NCI-H510A treated with DMSO at 0.1 percent for 48 hours (cell line): Measurements from ENCODE around the gene KLRG1.
A peak's percentile ranks its signal among the peaks of the same experiment; 100 is the strongest.

ENCODE experiments used
- DNase-seq: peaks from one replicate; lab custom pipeline; 2025; lab: John Stamatoyannopoulos, UW

The KLRG1 gene

GRCh38 chr12:8985213-8985754 is 4.1 kb upstream of the KLRG1 start:
- no peak for DNase-seq

DNA sequence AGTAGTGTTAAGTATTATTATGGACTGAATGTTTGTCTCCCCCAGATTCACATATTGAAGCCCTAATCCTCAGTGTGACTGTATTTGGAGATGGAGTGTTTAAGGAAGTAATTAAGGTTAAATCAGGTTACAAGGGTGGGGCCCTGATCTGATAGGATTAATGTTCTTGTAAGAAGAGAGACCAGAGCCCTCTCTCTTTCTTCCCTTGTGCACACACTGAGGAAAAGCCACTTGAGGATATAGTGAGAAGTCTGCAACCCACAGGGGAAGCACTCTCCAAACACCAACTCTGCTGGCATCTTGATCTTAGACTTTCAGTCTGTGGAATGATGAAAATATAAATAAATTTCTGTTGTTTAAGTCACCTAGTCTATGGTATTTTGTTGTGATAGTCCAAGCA is 2.2 kb upstream of the KLRG1 start:
- no peak for DNase-seq

DNA sequence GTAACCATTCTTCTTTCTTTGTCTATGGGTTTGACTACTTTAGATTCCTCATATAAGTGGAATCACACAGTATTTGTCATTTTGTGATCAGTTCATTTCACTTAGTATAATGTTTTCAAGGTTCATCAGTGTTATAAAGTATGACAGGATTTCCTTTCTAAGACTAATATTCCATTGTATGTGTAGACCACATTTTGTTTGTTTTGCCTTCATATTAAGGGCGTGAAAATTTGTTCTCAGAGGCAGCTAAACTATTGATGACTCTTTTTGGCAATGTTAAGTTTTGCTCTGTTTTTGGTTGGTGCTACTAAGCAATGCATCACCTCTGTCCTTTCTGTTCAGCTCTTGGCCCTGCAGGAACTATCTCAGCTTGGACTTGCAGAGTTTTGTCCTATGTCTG is 1.7 kb upstream of the KLRG1 start:
- DNase-seq, result no peak

DNA sequence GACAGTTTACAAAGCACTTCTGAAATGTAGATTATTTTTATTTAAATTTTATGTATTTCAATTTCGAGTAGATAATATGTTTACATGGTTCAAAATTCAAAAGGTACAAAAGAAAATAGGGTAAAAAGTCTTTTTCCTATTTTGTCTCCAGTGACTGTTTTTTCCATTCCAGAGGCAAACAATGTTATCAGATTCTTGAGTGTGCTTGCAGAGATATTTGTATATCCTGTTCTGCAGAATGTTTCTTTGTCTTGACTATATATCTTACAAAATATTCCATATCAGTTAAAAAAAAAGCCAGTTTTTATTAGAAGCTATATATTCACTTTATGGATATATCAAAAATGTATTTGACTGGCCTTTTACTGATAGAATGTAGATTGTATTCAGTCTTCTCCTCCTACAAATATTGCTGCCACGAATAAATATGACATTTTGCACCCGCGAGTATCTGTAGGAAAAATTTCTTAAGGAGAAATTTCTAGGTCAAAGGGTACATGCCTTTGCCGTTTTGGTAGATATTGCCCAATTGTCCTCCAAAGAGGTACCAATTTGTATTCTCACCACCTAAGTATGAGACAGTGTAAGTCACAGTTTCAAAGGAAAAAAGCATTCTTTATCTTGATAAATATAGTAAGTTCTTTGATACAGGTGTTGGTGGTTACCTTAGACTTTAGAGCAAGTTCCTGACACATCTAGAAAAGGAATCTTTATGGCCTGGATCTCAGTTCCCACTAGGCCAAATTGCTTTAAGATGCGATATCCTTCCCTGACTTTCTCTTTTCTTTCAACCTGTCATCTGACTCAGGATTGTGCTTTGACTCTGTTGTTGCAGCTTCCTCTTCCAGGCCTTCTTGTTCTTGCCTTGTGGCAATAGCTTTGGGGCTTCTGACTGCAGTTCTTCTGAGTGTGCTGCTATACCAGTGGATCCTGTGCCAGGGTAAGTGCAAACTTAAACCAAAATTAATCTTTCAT is 2.3 kb downstream of the KLRG1 start:
- no peak for DNase-seq

- DNase-seq, result no peak
Measured at GRCh38 chr12:8993827-8994226, 4.5 kb downstream of the KLRG1 start.

GRCh38 chr12:8995021-8995775 is 5.9 kb downstream of the KLRG1 start:
- DNase-seq, result no peak

DNA sequence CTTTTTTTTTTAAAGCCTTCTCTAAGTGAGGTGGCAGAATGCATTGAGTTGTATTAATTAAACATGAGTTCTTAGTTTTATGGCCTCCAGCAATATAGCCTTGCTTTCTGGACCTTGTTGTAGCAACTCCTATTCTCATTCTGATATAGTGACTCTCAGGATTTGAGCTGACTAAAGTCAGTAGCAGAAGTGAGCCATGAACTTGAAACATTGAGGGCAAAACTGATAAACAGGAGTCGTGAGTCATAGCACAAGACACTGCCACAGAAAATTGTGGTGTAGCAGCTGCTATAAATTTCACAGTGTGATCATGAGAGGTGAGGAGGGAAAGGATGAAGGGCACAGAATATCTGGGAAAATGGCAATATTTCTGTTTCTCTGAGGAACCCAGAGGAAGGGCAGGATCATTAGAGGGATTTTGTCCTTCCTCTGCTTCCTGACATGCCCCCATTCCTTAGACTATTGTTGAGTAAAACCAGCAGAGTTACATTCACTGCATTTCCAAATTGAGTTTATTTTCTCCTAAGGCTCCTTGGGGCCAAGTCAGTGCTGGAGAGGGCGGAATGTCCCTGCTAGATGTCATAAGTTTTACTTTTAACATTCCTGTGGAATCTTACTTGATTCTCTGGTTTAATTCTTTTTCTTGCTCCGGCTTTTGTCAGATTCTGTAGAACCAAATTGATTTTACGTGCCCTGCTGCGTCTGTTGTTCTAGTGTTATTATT is 7.5 kb downstream of the KLRG1 start:
- no peak for DNase-seq

GRCh38 chr12:9001233-9001632 is 11.9 kb downstream of the KLRG1 start:
- no peak for DNase-seq

DNA sequence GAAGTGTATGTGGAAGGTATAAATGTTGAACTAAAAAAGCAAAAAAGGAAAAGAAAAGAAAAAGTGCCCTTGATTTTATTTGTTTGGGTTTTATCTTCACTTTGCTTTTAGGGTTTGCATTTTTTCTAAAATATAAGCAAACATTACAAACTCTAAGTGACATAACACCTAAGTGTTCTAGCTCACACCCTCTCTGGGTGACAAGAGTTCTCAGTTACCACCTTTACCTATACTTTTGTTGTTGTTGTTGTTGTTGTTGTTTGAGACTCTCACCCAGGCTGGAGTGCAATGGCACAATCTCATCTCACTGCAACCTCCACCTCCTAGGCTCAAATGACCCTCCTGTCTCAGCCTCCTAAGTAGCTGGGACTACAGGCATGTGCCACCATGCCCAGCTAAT is 13.0 kb downstream of the KLRG1 start:
- no peak for DNase-seq

DNA sequence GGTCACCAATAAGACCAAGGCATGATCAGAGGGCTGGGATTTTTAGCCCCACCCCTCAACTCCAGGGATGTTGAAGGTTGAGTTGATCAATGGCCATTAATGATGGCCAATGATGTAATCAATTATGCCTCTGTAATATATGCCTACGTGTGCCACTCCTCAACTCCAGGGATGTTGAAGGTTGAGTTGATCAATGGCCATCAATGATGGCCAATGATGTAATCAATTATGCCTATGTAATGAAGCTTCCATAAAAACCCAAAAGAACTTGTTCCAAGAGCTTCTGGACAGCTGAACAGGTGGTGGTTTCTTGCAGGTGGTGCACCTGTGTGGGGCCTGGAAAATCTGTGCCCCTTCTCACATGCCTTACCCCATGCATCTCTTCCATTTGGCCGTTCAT is 33.2 kb downstream of the KLRG1 start:
- no peak for DNase-seq

GRCh38 chr12:9024512-9024911 is 35.2 kb downstream of the KLRG1 start:
- DNase-seq, result no peak

DNA sequence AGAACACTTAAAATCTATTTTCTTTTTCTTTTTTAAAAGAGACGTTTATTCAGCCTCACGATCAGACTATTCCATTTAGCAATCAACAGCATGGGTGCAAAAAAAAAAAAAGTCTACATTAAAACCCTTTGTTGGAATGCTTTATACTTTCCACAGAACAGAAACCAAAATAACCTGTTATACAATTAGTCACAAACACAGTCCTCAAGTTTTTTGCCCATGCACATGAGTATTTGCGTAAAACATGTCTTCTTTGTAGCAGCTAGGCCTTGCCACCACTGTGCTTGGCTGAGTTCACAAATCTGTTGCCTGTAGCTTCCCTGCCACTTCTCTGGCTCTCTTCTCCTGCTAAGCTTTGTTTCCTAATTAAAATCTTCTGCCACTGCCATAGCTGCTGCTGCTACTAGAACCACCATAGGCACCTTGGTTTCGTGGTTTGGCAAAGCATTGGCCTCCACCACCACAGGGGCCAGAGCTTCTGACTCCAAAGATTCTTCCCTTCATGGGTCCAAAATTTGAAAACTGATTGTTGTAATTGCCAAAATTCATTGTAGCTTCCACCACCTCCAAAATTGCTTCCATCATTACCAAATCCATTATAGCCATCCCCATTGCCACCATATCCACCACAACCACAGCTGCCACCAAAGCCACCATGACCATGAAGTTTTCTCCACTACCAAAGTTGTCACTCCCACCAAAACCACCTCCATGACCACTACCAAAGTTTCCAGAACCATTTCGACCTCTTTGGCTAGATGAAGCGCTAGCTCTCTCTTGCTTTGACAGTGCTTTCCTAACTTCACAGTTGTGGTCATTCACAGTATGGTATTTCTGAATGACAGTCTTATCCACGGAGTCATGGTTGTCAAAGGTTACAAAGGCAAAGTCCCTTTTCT is 38.1 kb downstream of the KLRG1 start:
- no peak for DNase-seq

- DNase-seq, result no peak
Measured at GRCh38 chr12:9030776-9031175, 41.4 kb downstream of the KLRG1 start.

DNA sequence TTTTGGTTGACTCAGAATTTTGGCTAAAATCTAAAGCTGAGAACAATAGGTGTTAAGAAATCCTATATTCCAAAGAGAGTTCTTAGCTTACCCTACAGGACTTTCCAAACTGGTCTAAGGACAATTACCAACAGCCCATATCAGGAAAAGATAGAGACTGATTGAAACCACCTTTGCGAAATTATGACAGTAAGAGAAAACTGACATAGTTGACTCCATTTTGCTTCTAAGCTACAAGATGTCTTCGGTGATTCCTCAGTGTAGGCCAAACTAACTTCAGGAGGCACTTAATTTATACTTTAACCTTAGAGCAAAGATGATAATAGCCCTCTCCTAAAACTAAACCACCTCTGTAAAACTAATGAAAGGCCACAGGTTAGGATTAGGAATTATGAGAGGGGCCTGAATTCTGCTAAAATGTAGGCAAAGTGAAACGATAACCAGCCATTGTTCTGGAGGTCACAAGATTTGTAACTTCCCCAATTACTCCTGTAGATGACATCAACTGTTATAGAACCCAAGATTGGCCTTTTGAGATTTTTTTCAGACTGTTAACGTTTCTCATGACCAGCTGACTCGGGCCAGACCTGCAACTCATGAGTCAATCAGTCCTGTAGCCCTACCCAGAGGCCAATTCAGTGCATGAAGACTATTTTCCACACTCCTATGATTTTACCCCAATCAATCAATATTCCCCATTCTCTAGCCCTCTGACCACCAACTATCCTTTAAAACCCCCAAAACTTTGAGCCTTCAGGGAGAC is 43.0 kb downstream of the KLRG1 start:
- no peak for DNase-seq

GRCh38 chr12:9033265-9033887 is 44.0 kb downstream of the KLRG1 start:
- DNase-seq, result no peak

GRCh38 chr12:9034095-9034494 is 44.7 kb downstream of the KLRG1 start:
- DNase-seq, result no peak

GRCh38 chr12:9036227-9036626 is 46.9 kb downstream of the KLRG1 start:
- DNase-seq, result no peak

GRCh38 chr12:9037431-9037830 is 48.1 kb downstream of the KLRG1 start:
- no peak for DNase-seq

DNA sequence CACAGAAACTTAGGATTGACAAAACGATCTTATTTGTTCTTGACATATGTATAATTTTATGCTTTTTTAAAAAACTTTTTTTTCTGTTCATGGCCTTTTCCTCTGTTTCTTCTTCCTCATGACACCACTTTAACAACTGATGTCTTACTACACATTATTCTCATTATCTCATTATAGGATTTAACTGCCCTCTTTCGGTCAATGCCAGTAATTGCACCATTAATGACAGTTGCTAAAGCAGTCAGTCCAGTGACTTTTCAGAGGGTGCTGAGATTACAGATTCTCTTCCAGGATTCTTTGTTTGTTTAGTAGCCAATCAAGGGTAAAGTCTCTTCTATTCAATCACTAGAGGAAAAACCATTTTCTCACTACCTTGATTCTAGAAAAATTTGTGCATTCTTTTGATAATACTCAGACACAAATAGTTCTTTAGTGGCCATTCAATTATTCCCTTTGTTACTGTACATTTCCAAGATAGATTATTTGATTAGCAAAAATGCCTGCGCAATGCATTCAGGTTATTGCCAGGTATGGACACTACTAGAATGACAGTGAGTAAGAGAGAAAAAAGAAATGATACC is 50.1 kb downstream of the KLRG1 start:
- DNase-seq, result peak; percentile 55
